IMR-90 (cell line): ENCODE measurements around the gene ITPKB.

Experiments used
- BHLHE40 ChIP-seq: fragments of 150-350 bp; IDR thresholded peaks from 2 replicates; pipeline ENCODE4 v1.6.1; 2016; ENCODE audit warnings: mild to moderate bottlenecking, low read depth, low read length
- CEBPB ChIP-seq: IDR thresholded peaks from 2 replicates; pipeline ENCODE4 v1.6.1; 2012; ENCODE audit warnings: low read depth, low read length, improper control_type of control experiment
- CTCF ChIP-seq: conservative IDR thresholded peaks from 2 replicates; pipeline ENCODE4 v1.5.1; 2012; ENCODE audit warnings: mild to moderate bottlenecking, low read depth, low read length, improper control_type of control experiment
- ELK1 ChIP-seq: fragments of 150-350 bp; IDR thresholded peaks from 2 replicates; pipeline ENCODE4 v1.6.1; 2016; ENCODE audit warnings: low read depth, mild to moderate bottlenecking, low read length, moderate library complexity, borderline replicate concordance
- MAFK ChIP-seq: IDR thresholded peaks from 2 replicates; pipeline ENCODE4 v1.6.1; 2012; ENCODE audit warnings: low read depth, low read length, improper control_type of control experiment
- MAZ ChIP-seq: IDR thresholded peaks from 2 replicates; pipeline ENCODE4 v1.6.1; 2012; ENCODE audit warnings: low read depth, mild to moderate bottlenecking, low read length, improper control_type of control experiment, moderate library complexity, borderline replicate concordance
- MXI1 ChIP-seq: IDR thresholded peaks from 2 replicates; pipeline ENCODE4 v1.6.1; 2012; ENCODE audit warnings: low read depth, mild to moderate bottlenecking, low read length, moderate library complexity, borderline replicate concordance
- POLR2A ChIP-seq: IDR thresholded peaks from 2 replicates; pipeline ENCODE4 v1.6.1; 2012; ENCODE audit warnings: mild to moderate bottlenecking, low read depth, low read length
- RAD21 ChIP-seq: IDR thresholded peaks from 2 replicates; pipeline ENCODE4 v1.6.1; 2012; ENCODE audit warnings: low read length, improper control_type of control experiment
- RCOR1 ChIP-seq: IDR thresholded peaks from 2 replicates; pipeline ENCODE4 v1.6.1; 2012; ENCODE audit warnings: mild to moderate bottlenecking, low read length, improper control_type of control experiment; ENCODE audit not compliant: insufficient replicate concordance
- SMC3 ChIP-seq: fragments of 150-350 bp; IDR thresholded peaks from 2 replicates; pipeline ENCODE4 v1.6.1; 2016; ENCODE audit warnings: low read depth, mild to moderate bottlenecking, antibody characterized with exemption, low read length, moderate library complexity
- TF ChIP-seq, protein P1 (sequence below): fragments of 150-350 bp; IDR thresholded peaks from 2 replicates; pipeline ENCODE4 v1.6.1; 2017; ENCODE audit warnings: mild to moderate bottlenecking, antibody characterized with exemption, low read length, low read depth

GRCh38 chr1:226690460-226690982 lies 48.6 kb downstream of the ITPKB start:
- TF ChIP-seq POLR2A (no peak), CTCF (no peak), MAZ (no peak), RCOR1 (no peak), MAFK (no peak), BHLHE40 (no peak), SMC3 (no peak), RAD21 (no peak), CEBPB (no peak), ELK1 (no peak), MXI1 (no peak)
- TF ChIP-seq, protein P1, sequence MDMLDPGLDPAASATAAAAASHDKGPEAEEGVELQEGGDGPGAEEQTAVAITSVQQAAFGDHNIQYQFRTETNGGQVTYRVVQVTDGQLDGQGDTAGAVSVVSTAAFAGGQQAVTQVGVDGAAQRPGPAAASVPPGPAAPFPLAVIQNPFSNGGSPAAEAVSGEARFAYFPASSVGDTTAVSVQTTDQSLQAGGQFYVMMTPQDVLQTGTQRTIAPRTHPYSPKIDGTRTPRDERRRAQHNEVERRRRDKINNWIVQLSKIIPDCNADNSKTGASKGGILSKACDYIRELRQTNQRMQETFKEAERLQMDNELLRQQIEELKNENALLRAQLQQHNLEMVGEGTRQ = no peak
